B cell (primary cell): ENCODE measurements around the gene CLASP1. TPM values are rescaled to one million over a fixed set of nuclear protein-coding genes. Genes with fewer than 3 reads are reported as not detected.

Experiments used
- ATAC-seq: fragments of 200-7000 bp; cut with Tn5 transposase; one replicate; pipeline ENCODE4 v1.10.0; 2021; ENCODE audit warnings: low read depth, mild to moderate bottlenecking, moderate number of reproducible peaks, moderate library complexity
- CTCF ChIA-PET: fragments of 350-600 bp; sonication (Branson Sonifier 250); formaldehyde crosslinking; loops from one replicate; lab custom pipeline; 2021; ENCODE audit warnings: antibody characterized with exemption, inconsistent platforms; lab: Charles Lee
- POLR2A ChIA-PET: fragments of 350-600 bp; sonication (Branson Sonifier 250); formaldehyde crosslinking; loops from one replicate; lab custom pipeline; 2021; ENCODE audit warnings: antibody characterized with exemption; lab: Charles Lee
- DNase-seq: peaks from one replicate; pipeline ENCODE4 v3.0.0; 2013
- H2AFZ ChIP-seq: 2 replicates; pipeline ENCODE4 v1.6.1; 2012; ENCODE audit warnings: mild to moderate bottlenecking, low read depth, low read length; ENCODE audit not compliant: insufficient read depth, poor library complexity, severe bottlenecking
- H3K27ac ChIP-seq, 2 donors: 1 replicate in 1 of 2; 2 replicates in 1 of 2; pipeline ENCODE4 v1.5.1; 2012 to 2013; ENCODE audit warnings: low read length in 2 of 2, mild to moderate bottlenecking in 2 of 2, moderate library complexity in 1 of 2
- H3K27me3 ChIP-seq, 4 experiments: fragments of 200-600 bp in 1 of 4; sonication (generic) in 1 of 4; replicated peaks in 1 of 4; 1 replicate in 2 of 4; 2 replicates in 2 of 4; pipeline versions ENCODE4 v1.6.1 to v1.7.0; 2013 to 2016; ENCODE audit warnings: low read length in 3 of 4, mild to moderate bottlenecking in 2 of 4, mixed read lengths in 1 of 4, moderate library complexity in 1 of 4; ENCODE audit not compliant: insufficient read depth in 4 of 4, control insufficient read depth in 3 of 4; ENCODE audit errors: control extremely low read depth in 1 of 4
- H3K36me3 ChIP-seq, 2 experiments: replicated peaks in 1 of 2; 1 replicate in 1 of 2; 2 replicates in 1 of 2; pipeline versions ENCODE4 v1.6.1 to v1.7.1; 2013; ENCODE audit warnings: low read length in 1 of 2; ENCODE audit not compliant: insufficient read depth in 2 of 2, control insufficient read depth in 1 of 2; ENCODE audit errors: control extremely low read depth in 1 of 2, extremely low read depth in 1 of 2
- H3K4me1 ChIP-seq, 2 donors: fragments of 200-600 bp in 1 of 2; sonication (generic) in 1 of 2; 1 replicate in 1 of 2; 2 replicates in 1 of 2; pipeline versions ENCODE4 v1.5.1 to v1.6.1; 2013 to 2017; ENCODE audit warnings: low read length in 2 of 2; ENCODE audit not compliant: control insufficient read depth in 2 of 2, insufficient read depth in 2 of 2
- H3K4me2 ChIP-seq: replicated peaks from 2 replicates; pipeline ENCODE3; 2012; ENCODE audit warnings: mild to moderate bottlenecking, low read depth, low read length; ENCODE audit not compliant: poor library complexity, severe bottlenecking
- H3K4me3 ChIP-seq, 5 experiments: fragments of 200-600 bp in 1 of 5; sonication (generic) in 1 of 5; 1 replicate in 3 of 5; 2 replicates in 2 of 5; pipeline versions ENCODE4 v1.5.1 to v1.7.0; 2011 to 2016; ENCODE audit warnings: low read length in 4 of 5, mild to moderate bottlenecking in 4 of 5, low read depth in 2 of 5, control low read depth in 1 of 5, moderate library complexity in 1 of 5; ENCODE audit not compliant: insufficient read depth in 1 of 5; ENCODE audit errors: control extremely low read depth in 1 of 5, extremely low read depth in 1 of 5
- H3K79me2 ChIP-seq: fragments of 200-600 bp; sonication (generic); one replicate; pipeline ENCODE4 v1.6.0; 2016; ENCODE audit warnings: low read length; ENCODE audit not compliant: control insufficient read depth, insufficient read depth
- H3K9ac ChIP-seq: fragments of 200-600 bp; sonication (generic); 2 replicates; pipeline ENCODE4 v1.6.1; 2017; ENCODE audit warnings: mild to moderate bottlenecking, low read length, moderate library complexity
- H3K9me3 ChIP-seq, 3 donors: one replicate each; pipeline versions ENCODE4 v1.6.1 to v1.7.1; 2013; ENCODE audit warnings: low read length in 2 of 3; ENCODE audit not compliant: control insufficient read depth in 2 of 3, insufficient read depth in 1 of 3; ENCODE audit errors: control extremely low read depth in 1 of 3
- H4K20me1 ChIP-seq: 2 replicates; pipeline ENCODE4 v1.6.0; 2012; ENCODE audit warnings: mild to moderate bottlenecking, low read length; ENCODE audit not compliant: insufficient read depth, control insufficient read depth, poor library complexity, severe bottlenecking
- H3K27ac Mint-ChIP-seq: one replicate; pipeline ENCODE4 v1.8.0; 2021; ENCODE audit warnings: mixed read lengths
- H3K27me3 Mint-ChIP-seq: one replicate; pipeline ENCODE4 v1.8.0; 2021; ENCODE audit warnings: mixed read lengths
- H3K4me1 Mint-ChIP-seq: one replicate; pipeline ENCODE4 v1.8.0; 2021; ENCODE audit warnings: mixed read lengths
- H3K4me3 Mint-ChIP-seq: one replicate; pipeline ENCODE4 v1.8.0; 2021; ENCODE audit warnings: mixed read lengths
- H3K9me3 Mint-ChIP-seq: one replicate; pipeline ENCODE4 v1.8.0; 2022; ENCODE audit warnings: mixed read lengths; ENCODE audit not compliant: insufficient read depth
- EZH2 ChIP-seq: IDR thresholded peaks from 2 replicates; pipeline ENCODE4 v1.6.1; 2012; ENCODE audit warnings: borderline replicate concordance, low read depth, mild to moderate bottlenecking, moderate library complexity, low read length; ENCODE audit not compliant: insufficient read depth, poor library complexity, severe bottlenecking
- WGBS: methylation state at CpG from one replicate; pipeline ENCODE4 v1.1.5; 2013; ENCODE audit warnings: missing lambda C conversion rate; ENCODE audit not compliant: insufficient coverage; 5-methylcytosine and 5-hydroxymethylcytosine counted together
- intact Hi-C: fragments of 100-400 bp; cut with micrococcal nuclease; formaldehyde crosslinking; loops from one replicate; pipeline ENCODE4 v1.10.0; 2022
- polyA plus RNA-seq: library from polyadenylated mRNA; depleted of rRNA; stranded (reverse); fragments of >200 nt; gene quantifications from 2 replicates; pipeline ENCODE4 v1.2.3, GENCODE V29; 2012
- total RNA-seq, 2 donors: library from RNA; stranded (reverse); fragments of 120-200 nt in 1 of 2; gene quantifications; 1 replicate in 1 of 2; 2 replicates in 1 of 2; pipeline versions ENCODE4 v1.2.3 to v1.2.4, GENCODE V29; 2013 to 2022
- TF ChIP-seq, protein P1 (sequence below): fragments of 200-600 bp; IDR thresholded peaks from one replicate; pipeline ENCODE4 v1.8.0; 2022; ENCODE audit warnings: antibody characterized with exemption, mild to moderate bottlenecking

CLASP1 gene
- total and polyA plus RNA-seq, 2 donors (not counting 1 experiment from before 2014, with no cell fraction given): 8.7 to 88.0 TPM

DNA sequence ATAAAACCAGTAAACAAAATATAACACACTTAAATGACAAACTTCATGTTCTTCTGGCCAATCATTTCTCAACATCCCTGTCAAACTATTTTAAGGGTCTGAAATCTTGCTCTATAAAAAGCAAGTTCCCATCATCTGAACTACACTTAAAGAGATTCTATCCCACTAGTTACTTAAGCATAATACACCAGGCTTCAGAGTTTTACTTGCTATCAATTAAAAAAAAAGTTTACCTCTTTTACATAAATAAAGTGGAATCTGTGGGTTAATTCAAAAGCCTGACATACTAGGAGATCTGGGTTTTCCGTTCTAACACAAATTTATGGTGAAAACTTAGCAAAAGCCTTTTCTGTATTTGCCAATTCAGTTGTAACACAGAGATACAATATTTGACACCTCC is 1.9 kb downstream of the CLASP1 start:
- Histone ChIP-seq H3K27ac (peak overlapping the region in 1 of 2 donors; percentile 98), H2AFZ (no peak overlapping the region), H3K36me3 (no peaks in the 10 kb centered on the region), H3K9ac (no peak overlapping the region), H3K4me2 (peak overlapping the region; percentile 84), H3K79me2 (peaks cover 79% of the 10 kb centered on the region), H4K20me1 (peaks cover 43% of the 10 kb centered on the region), H3K4me3 (no peak overlapping the region), H3K9me3 (no peaks in the 10 kb centered on the region), H3K27me3 (no peaks in the 10 kb centered on the region), H3K4me1 (peaks cover 21 to 26% of the 10 kb centered on the region in 2 donors)
- TF ChIP-seq, protein P1, sequence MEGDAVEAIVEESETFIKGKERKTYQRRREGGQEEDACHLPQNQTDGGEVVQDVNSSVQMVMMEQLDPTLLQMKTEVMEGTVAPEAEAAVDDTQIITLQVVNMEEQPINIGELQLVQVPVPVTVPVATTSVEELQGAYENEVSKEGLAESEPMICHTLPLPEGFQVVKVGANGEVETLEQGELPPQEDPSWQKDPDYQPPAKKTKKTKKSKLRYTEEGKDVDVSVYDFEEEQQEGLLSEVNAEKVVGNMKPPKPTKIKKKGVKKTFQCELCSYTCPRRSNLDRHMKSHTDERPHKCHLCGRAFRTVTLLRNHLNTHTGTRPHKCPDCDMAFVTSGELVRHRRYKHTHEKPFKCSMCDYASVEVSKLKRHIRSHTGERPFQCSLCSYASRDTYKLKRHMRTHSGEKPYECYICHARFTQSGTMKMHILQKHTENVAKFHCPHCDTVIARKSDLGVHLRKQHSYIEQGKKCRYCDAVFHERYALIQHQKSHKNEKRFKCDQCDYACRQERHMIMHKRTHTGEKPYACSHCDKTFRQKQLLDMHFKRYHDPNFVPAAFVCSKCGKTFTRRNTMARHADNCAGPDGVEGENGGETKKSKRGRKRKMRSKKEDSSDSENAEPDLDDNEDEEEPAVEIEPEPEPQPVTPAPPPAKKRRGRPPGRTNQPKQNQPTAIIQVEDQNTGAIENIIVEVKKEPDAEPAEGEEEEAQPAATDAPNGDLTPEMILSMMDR: no peak
- no peak for TF ChIP-seq EZH2
- CTCF ChIA-PET: interaction anchor here (1.1 kb wide), 1 partner anchor 32 kb away, joined by 3 read pairs; no protein-coding TSS in a partner anchor
- Mint-ChIP-seq H3K9me3 (no peaks in the 10 kb centered on the region), H3K27ac (no peak overlapping the region), H3K27me3 (no peaks in the 10 kb centered on the region), H3K4me3 (peak overlapping the region; percentile 95), H3K4me1 (peaks cover 44% of the 10 kb centered on the region)
- WGBS: no CpG with 5 or more reads among the region's 1 CpG
- POLR2A ChIA-PET: interaction anchor here (0.6 to 4.4 kb wide), 2 partner anchors 89 to 116 kb away, joined by 4 to 57 read pairs; partner anchors contain the start of genes NIFK and RNU4ATAC
- DNase-seq (no peak), ATAC-seq (no peak)
- intact Hi-C loops: no loop called here

DNA sequence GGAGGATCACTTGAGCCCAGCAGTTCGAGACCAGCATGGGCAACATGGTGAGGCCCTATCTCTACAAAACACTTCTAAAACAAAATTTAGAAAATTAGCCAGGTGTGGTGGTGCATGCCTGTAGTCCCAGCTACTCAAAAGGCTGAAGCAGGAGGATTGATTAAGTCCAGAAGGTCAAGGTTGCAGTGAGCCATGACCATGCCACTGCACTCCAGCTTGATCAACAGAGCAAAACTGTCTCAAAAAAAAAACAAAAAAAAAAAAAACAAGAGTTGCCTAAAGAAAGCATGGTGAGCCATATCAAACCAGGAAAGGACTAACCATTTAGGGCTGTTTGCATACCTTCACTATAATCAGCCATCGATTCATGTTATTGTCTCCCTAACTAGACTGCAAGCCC is 4.5 kb downstream of the CLASP1 start:
- H3K79me2 ChIP-seq: peaks cover 91% of the 10 kb centered on the region
- no peak overlapping the region for H3K4me3 Mint-ChIP-seq
- no CpG with 5 or more reads among the region's 2 CpGs for WGBS
- no peak overlapping the region for H3K4me3 ChIP-seq
- no peak overlapping the region for H3K9ac ChIP-seq
- H3K36me3 ChIP-seq: peaks cover 0 to 1% of the 10 kb centered on the region in 2 experiments
- ChIA-PET CTCF (no interaction called here), POLR2A (no interaction called here)
- H3K9me3 ChIP-seq: no peaks in the 10 kb centered on the region
- peaks cover 65% of the 10 kb centered on the region for H4K20me1 ChIP-seq
- no peak overlapping the region for H3K4me2 ChIP-seq
- no peak for ATAC-seq
- no peaks in the 10 kb centered on the region for H3K9me3 Mint-ChIP-seq
- no peak for TF ChIP-seq EZH2
- TF ChIP-seq, protein P1: no peak
- peaks cover 11 to 17% of the 10 kb centered on the region in 2 donors for H3K4me1 ChIP-seq
- no peaks in the 10 kb centered on the region for H3K27me3 Mint-ChIP-seq
- DNase-seq: no peak
- H3K4me1 Mint-ChIP-seq: peaks cover 47% of the 10 kb centered on the region
- H3K27me3 ChIP-seq: no peaks in the 10 kb centered on the region
- no peak overlapping the region for H2AFZ ChIP-seq
- intact Hi-C loops: no loop called here
- no peak overlapping the region for H3K27ac Mint-ChIP-seq
- no peak overlapping the region for H3K27ac ChIP-seq
